Stimulated activated CD4-positive, alpha-beta T cell treated with anti-CD3 and anti-CD28 coated beads, Interleukin-12 subunit alpha, Interleukin-12 subunit beta, amount 100 ng/mL, for 48 hours (primary cell): ENCODE measurements around the gene DNAJC18.
"Not testable (repeated sequence)": the region's sequence is repeated elsewhere in the genome, so short reads cannot be mapped to it uniquely, and the experiment has no call there.

Experiments used
- DNase-seq, 3 donors: peaks; one replicate each; pipeline ENCODE4 v3.0.0-alpha.2; 2020; ENCODE audit warnings: low read depth in 2 of 3, low spot score in 1 of 3

Gene DNAJC18

GRCh38 chr5:139439013-139439903 is at the start of gene DNAJC18:
DNAJC18 (minus strand) TSS chr5:139439525; CDS start chr5:139439445, 80 bp downstream.
- peak; percentile 85 to 90 (median 90) for DNase-seq

GRCh38 chr5:139488260-139488659 is 48.9 kb upstream of the DNAJC18 start:
- DNase-seq: no peak

GRCh38 chr5:139486201-139486600 is 46.9 kb upstream of the DNAJC18 start:
- no peak for DNase-seq

GRCh38 chr5:139482890-139483208 is 43.5 kb upstream of the DNAJC18 start:
- DNase-seq: not testable (repeated sequence)

- peak; percentile 62 to 72 (median 67) for DNase-seq
Measured at GRCh38 chr5:139482050-139482889, 42.9 kb upstream of the DNAJC18 start, which contains the start of gene STING1. STING1 (minus strand) TSS chr5:139482758; CDS start chr5:139481704, 1,054 bp downstream.

- no peak for DNase-seq
Measured at GRCh38 chr5:139481580-139482049, 42.3 kb upstream of the DNAJC18 start.

- DNase-seq: no peak
Measured at GRCh38 chr5:139481122-139481533, 41.8 kb upstream of the DNAJC18 start.

- DNase-seq: not testable (repeated sequence)
Measured at GRCh38 chr5:139479729-139480128, 40.4 kb upstream of the DNAJC18 start.

- DNase-seq: not testable (repeated sequence)
Measured at GRCh38 chr5:139478657-139479423, 39.5 kb upstream of the DNAJC18 start.

- DNase-seq: no peak
Measured at GRCh38 chr5:139475865-139476617, 36.7 kb upstream of the DNAJC18 start.

- DNase-seq: no peak
Measured at GRCh38 chr5:139474890-139475791, 35.8 kb upstream of the DNAJC18 start.

- DNase-seq: no peak
Measured at GRCh38 chr5:139473565-139473964, 34.2 kb upstream of the DNAJC18 start.

GRCh38 chr5:139473105-139473504 is 33.8 kb upstream of the DNAJC18 start:
- no peak for DNase-seq

- no peak for DNase-seq
Measured at GRCh38 chr5:139472386-139473030, 33.2 kb upstream of the DNAJC18 start.

- DNase-seq: no peak
Measured at GRCh38 chr5:139470821-139471300, 31.5 kb upstream of the DNAJC18 start, which contains the start of gene SMIM33. SMIM33 (plus strand) TSS chr5:139471004; CDS start chr5:139471122, 118 bp downstream.

- no peak for DNase-seq
Measured at GRCh38 chr5:139468421-139468931, 29.2 kb upstream of the DNAJC18 start.

GRCh38 chr5:139462586-139463276 is 23.4 kb upstream of the DNAJC18 start, which contains the start of gene ECSCR:
ECSCR (minus strand) TSS chr5:139462743; CDS start chr5:139462670, 73 bp downstream.
- DNase-seq: no peak
